ENCODE measurements around the gene NKAIN4.

Gene NKAIN4

DNA sequence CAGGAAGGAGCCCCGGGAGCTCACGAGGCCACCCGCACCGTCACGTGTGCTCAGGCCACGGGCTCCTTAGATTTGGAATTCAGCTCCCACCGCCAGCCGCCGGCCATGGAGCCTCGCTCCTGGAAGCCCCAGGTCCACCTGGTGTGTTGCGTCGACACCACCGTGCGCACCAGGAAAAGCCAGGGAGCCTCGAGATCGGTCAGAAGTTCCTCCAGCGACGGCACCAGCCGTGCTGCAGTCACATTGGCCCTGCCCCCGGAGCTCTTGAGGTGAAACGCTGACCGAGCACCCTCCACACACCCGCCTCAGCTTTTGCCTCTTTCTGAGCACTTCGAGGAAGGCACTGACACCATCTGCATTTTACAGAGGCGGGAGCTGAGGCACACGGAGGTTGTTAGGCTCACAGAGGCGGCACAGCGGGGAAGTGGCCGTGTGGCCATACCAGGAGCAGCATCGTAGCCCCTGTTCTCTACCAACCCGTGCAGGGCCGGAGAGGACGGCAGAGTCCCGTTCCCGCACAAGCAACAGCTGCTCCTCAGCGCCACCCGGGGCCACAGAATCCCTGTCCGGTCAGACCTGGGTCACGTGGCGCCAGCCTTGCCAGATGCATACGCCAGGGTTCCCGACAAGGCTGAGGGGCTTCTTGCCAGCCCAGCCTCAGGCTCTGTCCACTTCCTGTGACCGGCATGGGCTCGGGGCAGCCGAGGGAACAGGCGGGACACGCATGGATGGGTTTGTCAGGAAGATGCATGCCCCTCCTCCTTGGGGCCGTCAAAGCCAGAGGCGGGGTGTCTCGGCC is 7.6 kb downstream of the NKAIN4 start:
- no peak overlapping the region for H3K4me3 ChIP-seq (ENCODE audit: control insufficient read depth, low read depth, low read length)
- DNase-seq (ENCODE audit: low read depth): no peak
- TF ChIP-seq, protein P1, sequence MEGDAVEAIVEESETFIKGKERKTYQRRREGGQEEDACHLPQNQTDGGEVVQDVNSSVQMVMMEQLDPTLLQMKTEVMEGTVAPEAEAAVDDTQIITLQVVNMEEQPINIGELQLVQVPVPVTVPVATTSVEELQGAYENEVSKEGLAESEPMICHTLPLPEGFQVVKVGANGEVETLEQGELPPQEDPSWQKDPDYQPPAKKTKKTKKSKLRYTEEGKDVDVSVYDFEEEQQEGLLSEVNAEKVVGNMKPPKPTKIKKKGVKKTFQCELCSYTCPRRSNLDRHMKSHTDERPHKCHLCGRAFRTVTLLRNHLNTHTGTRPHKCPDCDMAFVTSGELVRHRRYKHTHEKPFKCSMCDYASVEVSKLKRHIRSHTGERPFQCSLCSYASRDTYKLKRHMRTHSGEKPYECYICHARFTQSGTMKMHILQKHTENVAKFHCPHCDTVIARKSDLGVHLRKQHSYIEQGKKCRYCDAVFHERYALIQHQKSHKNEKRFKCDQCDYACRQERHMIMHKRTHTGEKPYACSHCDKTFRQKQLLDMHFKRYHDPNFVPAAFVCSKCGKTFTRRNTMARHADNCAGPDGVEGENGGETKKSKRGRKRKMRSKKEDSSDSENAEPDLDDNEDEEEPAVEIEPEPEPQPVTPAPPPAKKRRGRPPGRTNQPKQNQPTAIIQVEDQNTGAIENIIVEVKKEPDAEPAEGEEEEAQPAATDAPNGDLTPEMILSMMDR (conservative IDR thresholded peaks at IDR 0.05; ENCODE audit: control insufficient read depth, insufficient read depth, low read depth, low read length): no peak

DNA sequence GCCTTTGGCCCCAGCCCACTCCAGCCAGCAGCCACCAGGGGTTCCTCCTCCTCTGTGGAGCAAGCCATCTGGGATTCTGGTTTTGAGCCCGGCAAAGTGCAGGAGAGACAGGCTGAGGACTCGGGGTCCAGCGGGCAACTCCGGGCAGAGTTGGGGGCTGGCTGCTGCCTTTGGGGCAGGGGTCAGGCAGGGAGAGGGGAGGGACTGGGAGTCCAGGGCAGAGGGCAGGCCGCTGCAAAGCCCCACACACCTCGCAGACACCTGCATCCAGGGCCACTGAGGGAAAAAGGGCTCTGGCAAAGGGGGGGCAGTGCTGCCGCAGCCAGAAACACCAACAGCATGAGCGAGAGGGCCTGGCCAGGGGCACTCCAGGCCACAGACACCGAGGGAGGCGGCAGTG is 9.8 kb downstream of the NKAIN4 start:
- no peak for DNase-seq (ENCODE audit: low read depth)
- no peak overlapping the region for H3K4me3 ChIP-seq (ENCODE audit: control insufficient read depth, low read depth, low read length)
- TF ChIP-seq, protein P1 (conservative IDR thresholded peaks at IDR 0.05; ENCODE audit: control insufficient read depth, insufficient read depth, low read depth, low read length): no peak

DNA sequence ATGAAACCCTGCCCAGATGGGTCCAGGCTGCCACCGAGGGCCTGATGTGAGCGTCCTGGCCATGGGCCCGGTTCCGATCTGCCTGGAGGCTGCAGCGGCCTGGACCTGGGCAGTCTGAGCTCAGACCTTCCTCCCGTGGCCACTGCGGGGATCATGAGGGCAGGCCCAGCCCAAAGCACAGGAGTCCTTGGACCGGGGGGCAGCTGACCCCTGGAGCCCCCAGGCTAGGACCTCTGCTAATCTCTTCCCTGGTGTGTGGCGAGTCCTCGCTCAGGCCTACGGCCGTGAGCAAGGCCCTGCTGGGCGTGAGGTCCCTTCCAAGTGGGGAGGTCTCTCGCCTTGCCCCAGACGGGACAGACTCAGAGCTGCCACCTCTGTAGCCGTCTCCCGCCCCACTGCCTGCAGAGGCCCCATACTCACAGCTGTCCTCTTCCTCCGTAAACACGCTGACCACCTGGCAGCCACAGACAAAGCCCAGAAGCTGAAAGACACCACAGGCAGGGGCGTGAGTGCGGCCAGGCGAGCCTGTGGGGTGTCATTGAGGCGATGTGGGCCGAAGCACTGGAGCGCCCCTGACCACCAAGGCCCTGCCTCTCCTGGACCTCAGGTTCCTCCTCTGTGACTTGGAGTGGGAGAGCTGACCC is 10.5 kb downstream of the NKAIN4 start:
- no peak overlapping the region for H3K4me3 ChIP-seq (ENCODE audit: control insufficient read depth, low read depth, low read length)
- no peak for DNase-seq (ENCODE audit: low read depth)
- TF ChIP-seq, protein P1 (conservative IDR thresholded peaks at IDR 0.05; ENCODE audit: control insufficient read depth, insufficient read depth, low read depth, low read length): no peak

DNA sequence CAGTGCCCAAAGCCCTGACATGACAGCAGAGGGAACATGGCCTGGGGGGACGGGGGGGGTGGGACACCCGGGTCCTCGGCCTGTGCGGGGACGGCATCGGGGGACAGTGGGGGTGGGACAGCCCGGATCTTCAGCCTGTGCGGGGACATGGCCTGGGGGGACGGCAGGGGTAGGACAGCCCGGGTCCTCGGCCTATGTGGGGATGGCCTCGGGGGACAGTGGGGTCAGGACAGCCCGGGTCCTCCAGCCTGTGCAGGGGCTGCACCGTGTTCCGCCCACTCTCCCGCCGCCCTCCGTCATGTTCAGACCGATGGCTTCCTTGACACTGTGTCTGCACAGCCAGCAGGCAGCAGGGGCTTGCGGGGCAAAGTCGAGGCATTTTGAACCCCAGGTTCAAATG is 11.5 kb downstream of the NKAIN4 start:
- DNase-seq (ENCODE audit: low read depth): no peak
- H3K4me3 ChIP-seq (ENCODE audit: control insufficient read depth, low read depth, low read length): no peak overlapping the region
- TF ChIP-seq, protein P1 (conservative IDR thresholded peaks at IDR 0.05; ENCODE audit: control insufficient read depth, insufficient read depth, low read depth, low read length): no peak

DNA sequence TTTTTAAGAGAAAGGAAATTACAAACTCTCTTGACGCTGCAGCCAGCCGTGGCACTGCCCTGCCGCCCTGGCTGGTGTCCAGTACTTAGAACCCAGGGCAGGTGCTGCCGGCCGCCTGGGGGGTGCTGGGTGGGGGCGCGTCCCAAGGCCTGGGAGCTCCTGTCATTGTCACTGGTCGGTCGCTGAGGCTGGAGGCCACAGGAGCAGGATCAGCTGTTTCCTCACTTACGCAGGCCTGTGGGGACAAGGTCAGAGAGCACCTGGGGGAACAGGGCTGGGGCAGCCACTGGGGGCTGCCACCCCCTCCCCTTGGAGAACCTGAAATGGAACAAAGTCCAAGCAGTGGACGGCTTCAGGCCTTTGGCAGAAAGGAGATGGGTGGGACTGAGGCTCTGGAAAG is 13.0 kb downstream of the NKAIN4 start:
- DNase-seq (ENCODE audit: low read depth): no peak
- no peak overlapping the region for H3K4me3 ChIP-seq (ENCODE audit: control insufficient read depth, low read depth, low read length)
- TF ChIP-seq, protein P1 (conservative IDR thresholded peaks at IDR 0.05; ENCODE audit: control insufficient read depth, insufficient read depth, low read depth, low read length): no peak

DNA sequence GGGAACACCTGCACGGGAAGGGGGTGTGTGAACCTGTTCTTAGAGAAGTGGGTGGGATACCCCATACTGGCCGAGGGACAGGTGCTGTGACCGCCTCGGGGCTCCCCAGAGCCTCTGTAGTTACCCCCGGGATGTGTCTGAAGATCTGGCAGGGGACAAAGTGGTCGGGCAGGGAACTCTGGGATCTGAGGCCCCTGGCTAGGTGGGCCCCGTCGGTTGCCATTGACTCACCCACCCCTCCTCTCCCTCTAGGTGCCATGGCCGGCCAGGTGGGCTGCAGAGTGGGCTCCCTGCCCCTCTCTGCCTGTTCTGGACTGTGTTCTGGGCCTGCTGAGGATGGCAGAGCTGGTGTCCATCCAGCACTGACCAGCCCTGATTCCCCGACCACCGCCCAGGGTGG is 14.3 kb downstream of the NKAIN4 start:
- no peak overlapping the region for H3K4me3 ChIP-seq (ENCODE audit: control insufficient read depth, low read depth, low read length)
- TF ChIP-seq, protein P1 (conservative IDR thresholded peaks at IDR 0.05; ENCODE audit: control insufficient read depth, insufficient read depth, low read depth, low read length): no peak
- no peak for DNase-seq (ENCODE audit: low read depth)

Data from fibroblast of mammary gland (primary cell).